GM15510 (cell line): ENCODE measurements around the gene SMARCD1.
A peak's percentile ranks its signal among the peaks of the same experiment; 100 is the strongest.

Experiments
- POLR2A ChIP-seq: IDR thresholded peaks from 3 replicates; pipeline ENCODE4 v1.6.1; 2011; ENCODE audit warnings: borderline replicate concordance; ENCODE audit not compliant: insufficient read length; ENCODE audit errors: extremely low read depth

The SMARCD1 gene

DNA sequence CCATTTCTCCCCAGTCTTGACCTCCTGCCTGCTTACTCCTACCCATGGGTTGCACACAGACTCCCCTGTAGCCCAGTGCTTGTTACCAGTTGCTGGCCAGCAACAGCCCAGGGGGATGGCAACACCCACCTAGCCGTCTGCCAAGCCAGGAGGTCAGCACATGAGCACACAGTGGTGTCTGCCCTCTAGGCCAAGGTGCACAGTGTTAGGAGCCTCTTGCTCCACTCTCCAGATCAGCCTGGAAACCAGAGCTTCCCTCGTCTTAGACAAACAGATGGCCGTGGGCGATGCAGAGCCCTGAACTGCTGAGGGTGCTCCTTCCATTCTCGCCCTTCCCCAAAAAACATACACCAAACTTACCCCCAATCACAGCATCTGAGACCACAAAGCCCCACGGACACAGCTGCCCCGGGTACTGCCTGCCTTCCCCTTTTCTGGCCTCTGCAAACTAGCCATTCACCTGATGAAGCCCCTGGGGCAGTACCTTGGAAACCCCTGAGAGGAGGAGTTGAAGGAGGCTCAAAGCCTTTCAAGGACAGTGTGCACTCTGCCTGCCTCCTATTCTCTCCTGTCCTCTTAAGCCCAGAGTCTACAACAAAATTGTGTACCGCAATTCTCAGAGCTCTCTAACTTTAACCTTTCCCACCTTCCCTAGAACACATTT, 17.6 kb downstream of the SMARCD1 start:
- no peak for TF ChIP-seq POLR2A

DNA sequence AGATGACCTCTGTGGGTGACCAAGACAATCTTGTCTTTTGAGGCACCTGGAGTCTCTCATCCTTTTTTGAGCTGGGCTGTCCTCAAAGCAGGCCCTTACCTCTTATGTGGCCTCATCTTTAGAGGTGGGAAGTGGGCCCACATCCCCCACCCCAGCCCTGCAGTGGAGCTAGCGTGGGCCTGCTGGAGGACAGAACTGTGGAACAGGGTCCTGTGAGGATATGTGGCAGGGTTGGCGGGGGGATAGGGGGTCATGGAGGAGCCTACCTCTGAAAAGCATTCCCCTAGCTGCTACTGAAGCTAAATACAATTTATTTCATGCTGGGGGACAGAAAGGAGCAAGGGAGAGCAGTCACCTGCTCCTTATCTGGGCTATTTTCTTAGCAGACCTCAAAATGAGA, 18.2 kb downstream of the SMARCD1 start:
- TF ChIP-seq POLR2A: no peak

DNA sequence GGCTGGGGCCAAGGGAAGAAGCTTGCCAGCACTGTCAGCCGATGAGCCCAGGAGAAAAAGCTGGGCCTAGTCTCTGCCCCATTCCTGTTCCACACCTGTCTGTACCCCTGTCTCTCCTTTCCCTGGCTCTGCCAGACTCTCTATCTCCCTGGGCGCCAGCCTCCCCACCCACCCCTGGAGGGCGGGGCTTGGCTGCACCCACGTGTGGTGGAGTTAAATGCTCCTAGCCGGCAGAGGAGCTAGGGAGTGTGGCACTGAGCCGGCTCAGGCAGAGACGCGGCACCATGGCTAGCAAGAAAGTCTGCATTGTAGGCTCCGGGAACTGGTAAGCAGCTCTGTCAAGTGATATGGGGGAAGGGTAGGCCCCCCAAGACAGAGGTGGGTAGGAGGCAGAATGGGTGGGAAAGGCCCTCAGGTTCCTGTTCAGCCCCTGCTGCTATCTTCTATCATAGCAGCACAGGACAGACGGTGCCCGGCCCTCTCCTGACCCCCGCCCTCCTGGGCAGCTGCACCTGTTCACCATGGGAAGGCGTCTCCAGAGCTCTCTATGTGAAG, 18.7 kb downstream of the SMARCD1 start, which contains the start of gene GPD1:
Gene GPD1, plus strand, starts transcription at position 242 of the 555 bp plus-strand sequence. Its CDS starts 43 bp downstream, at position 285.
- TF ChIP-seq POLR2A: no peak

GRCh38 chr12:50104417-50105366, 19.6 kb downstream of the SMARCD1 start:
- no peak for TF ChIP-seq POLR2A

DNA sequence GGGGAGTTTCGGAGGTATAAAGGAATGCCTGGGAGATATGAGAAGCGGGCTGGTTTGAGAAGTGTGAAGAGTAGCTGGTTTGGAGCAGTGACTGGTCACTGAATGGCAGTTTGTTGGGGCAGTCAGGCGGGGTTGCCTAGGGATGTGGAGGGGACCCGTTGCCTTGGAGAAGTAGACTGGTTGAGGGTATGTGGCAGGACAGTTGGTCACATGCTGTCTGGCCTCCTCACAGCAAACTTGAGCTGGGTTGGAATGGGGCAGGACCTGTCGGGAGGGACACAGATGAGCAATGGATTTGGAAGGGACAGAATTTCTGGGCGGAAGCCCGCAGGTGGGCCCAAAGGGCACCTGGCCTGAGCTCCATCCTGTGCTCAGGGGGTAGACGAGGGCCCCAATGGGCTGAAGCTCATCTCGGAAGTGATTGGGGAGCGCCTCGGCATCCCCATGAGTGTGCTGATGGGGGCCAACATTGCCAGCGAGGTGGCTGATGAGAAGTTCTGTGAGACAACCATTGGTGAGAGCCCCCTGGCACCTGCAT, 20.8 kb downstream of the SMARCD1 start:
- no peak for TF ChIP-seq POLR2A

DNA sequence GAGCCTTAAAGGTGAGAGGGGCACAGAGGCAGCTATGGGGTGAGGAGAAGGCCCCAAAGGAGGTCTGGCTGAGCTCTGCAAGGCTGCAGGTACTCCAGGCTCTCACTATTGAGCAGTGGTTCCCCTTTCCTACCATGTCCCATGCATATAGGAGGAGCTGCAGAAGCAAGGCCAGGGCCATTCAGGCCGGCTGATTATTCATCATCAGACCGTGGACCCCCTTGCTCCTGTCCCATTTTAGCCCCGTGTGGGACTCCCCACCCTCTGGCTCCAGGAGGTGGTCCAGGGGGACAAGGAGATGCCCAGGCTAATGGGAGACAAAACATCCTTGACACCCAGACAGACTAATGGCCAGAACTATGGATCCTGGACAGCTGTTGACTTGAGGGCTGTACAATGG, 21.8 kb downstream of the SMARCD1 start:
- no peak for TF ChIP-seq POLR2A

DNA sequence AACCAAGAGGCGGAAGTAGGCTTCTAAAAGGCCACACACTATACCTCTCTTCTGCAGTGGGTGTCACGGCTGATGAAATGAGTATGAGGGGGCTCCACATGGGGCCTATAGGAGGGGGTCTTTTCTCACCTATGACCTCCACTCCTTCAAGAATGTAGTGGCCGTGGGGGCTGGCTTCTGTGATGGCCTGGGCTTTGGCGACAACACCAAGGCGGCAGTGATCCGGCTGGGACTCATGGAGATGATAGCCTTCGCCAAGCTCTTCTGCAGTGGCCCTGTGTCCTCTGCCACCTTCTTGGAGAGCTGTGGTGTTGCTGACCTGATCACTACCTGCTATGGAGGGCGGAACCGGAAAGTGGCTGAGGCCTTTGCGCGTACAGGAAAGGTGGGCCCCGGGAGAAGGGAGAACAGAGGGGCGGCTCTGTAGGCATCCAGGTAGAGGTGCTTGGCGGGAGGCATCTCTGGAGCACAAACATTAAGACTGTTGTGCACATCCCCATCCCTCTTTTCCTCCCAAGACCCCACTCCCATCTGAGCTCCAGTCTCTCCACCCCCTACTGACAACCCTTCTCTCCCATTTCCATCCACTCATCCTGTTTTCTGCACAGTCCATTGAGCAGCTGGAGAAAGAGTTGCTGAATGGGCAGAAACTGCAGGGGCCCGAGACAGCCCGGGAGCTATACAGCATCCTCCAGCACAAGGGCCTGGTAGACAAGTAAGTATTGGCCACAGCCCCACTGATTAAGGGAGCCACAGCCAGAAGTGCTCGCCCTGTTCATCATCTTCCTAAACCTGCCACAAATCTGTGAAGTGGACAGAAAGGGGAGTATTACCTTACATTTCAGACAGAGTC, 22.5 kb downstream of the SMARCD1 start:
- TF ChIP-seq POLR2A: no peak

DNA sequence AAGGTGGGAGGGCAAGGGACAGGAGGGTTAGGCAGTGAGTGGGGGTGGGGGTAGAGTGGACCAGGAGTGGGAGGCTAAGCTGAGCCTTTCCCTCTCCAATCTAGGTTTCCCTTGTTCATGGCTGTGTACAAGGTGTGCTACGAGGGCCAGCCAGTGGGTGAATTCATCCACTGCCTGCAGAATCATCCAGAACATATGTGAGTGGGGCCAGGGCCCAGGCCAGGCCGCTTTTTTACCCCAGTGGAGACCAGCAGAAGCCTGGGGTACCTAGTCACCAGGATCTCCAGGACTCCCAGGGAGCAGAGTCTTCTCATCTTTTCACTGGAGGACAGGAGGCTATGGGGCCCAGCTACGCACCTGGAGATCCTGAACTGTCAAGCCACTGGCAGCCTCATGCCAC, 24.2 kb downstream of the SMARCD1 start:
- no peak for TF ChIP-seq POLR2A

- TF ChIP-seq POLR2A: no peak
Measured at GRCh38 chr12:50110127-50110761, 25.1 kb downstream of the SMARCD1 start.

DNA sequence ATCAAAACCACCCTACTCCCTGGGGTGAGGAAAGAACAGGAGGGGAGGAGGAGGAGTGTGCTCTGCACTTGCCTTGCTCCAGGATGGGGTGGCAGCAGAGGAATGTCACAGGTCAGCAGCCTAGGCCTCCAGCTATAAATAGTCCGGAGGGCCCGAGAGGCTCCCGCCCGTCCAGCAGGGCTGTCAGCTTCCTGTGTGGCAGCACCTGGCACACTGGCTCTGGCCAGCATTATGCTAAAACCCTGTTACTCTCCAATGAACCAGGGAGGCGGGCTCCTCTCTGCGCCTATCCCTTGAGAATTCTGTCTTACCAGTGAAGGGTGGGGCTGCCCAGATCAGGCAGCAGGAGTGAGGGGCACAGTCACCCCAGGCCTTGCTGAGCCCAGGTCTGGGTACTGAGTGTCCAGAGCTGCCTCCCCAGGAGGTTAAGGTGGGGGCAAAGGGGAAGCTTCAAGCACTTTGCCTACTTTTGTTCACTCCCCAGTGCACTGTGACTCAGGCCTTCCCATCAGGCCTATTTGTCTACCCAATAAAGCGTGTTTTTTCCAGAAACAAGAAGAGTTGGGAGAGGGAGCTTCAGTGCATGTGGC, 25.7 kb downstream of the SMARCD1 start:
- TF ChIP-seq POLR2A: no peak

GRCh38 chr12:50111395-50111692, 26.2 kb downstream of the SMARCD1 start:
- peak; percentile 40 for TF ChIP-seq POLR2A

DNA sequence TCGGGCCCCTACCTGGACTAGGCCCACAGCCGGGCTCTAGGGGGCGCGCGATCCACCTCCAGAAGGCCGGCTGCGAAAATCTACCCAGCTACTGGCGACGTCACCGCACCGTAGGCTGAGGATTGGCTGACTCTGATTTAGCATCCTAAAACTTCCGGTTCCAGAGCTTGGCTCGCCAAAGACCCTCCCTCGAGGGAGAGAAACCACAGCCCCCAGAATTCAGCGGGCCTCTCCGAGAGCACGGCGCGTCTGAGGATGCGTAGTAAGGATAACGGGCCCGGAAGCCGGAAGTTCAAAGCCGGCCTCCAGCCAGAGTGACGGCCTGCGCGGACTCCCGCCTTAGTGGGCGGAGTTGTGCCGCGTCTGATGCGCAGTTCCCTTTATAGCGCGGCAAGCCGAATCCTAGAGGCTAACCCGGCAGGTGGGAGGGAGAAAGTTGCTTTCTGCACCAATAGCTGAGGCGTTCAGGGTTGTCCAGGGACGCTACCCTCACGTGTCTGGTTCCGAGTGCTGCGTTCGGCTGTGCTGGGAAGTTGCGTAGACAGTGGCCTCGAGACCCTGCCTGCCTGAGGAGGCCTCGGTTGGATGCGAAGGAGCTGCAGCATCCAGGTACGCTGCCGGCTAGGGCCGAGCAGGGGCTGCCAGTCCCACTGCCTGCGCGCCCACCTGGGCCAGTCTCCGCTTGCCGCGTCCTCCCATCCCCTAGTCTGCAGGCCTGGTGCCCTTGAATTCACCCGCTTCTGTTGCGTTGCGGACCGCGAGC, 26.7 kb downstream of the SMARCD1 start, which contains the start of gene COX14:
Gene COX14, plus strand, starts transcription at position 544 of the 763 bp plus-strand sequence. CDS start 7,808 bp downstream, outside the sequence.
- TF ChIP-seq POLR2A: peak; percentile 82
